Measurements from ENCODE around the gene WDR62. TPM values are rescaled to one million over a fixed set of nuclear protein-coding genes. Genes with fewer than 3 reads are reported as not detected.

WDR62 gene
- 14.1 and 17.5 TPM in 2 replicates for total RNA-seq

GRCh38 chr19:36054733-36055686 is at the start of gene WDR62:
TSS of gene WDR62 (plus strand) at chr19:36054897. CDS start at chr19:36054972, 75 bp downstream.

GRCh38 chr19:36008336-36008978 is 46.2 kb upstream of the WDR62 start, which contains the start of gene SYNE4:
TSS of gene SYNE4 (minus strand) at chr19:36008813. CDS start at chr19:36008681, 132 bp downstream.

GRCh38 chr19:36014012-36014924 is 40.4 kb upstream of the WDR62 start, which contains the start of gene ALKBH6:
TSS of gene ALKBH6 (minus strand) at chr19:36014213. CDS start at chr19:36013397, 816 bp downstream.

GRCh38 chr19:36032251-36033104 is 22.2 kb upstream of the WDR62 start, which contains the start of gene CLIP3:
TSS of gene CLIP3 (minus strand) at chr19:36032873. CDS start at chr19:36032357, 516 bp downstream.

GRCh38 chr19:36054119-36054732 is 471 bp upstream of the WDR62 start, which contains the start of gene THAP8:
TSS of gene THAP8 (minus strand) at chr19:36054285. CDS start at chr19:36054217, 68 bp downstream.

GRCh38 chr19:36110487-36111199 is 55.9 kb downstream of the WDR62 start, which contains the start of gene OVOL3:
TSS of gene OVOL3 (plus strand) at chr19:36111143. CDS start at chr19:36111203, 60 bp downstream.

GRCh38 chr19:36114721-36115452 is 60.2 kb downstream of the WDR62 start, which contains the start of gene POLR2I:
TSS of gene POLR2I (minus strand) at chr19:36114875. CDS start at chr19:36114856, 19 bp downstream.

GRCh38 chr19:36115453-36116343 is 61.0 kb downstream of the WDR62 start, which contains the start of gene TBCB:
TSS of gene TBCB (plus strand) at chr19:36115468. CDS start at chr19:36115561, 93 bp downstream.

GRCh38 chr19:36139473-36140303 is 85.0 kb downstream of the WDR62 start, which contains the start of gene CAPNS1:
TSS of gene CAPNS1 (plus strand) at chr19:36140066. CDS start at chr19:36141012, 946 bp downstream.

GRCh38 chr19:36152352-36153091 is 97.8 kb downstream of the WDR62 start, which contains the start of gene COX7A1:
TSS of gene COX7A1 (minus strand) at chr19:36152447. CDS start at chr19:36152407, 40 bp downstream.

Other genes with a start within 250 kb of the WDR62 start
- not detected in 2 replicates for gene PRODH2, start 242.1 kb upstream of the WDR62 start, total RNA-seq
- gene NPHS1, start 202.4 kb upstream of the WDR62 start, total RNA-seq: not detected in 2 replicates
- 0.39 TPM in 1 of 2 replicates, not detected in the other for gene KIRREL2, start 198.0 kb upstream of the WDR62 start, total RNA-seq
- 5.5 and 9.1 TPM in 2 replicates for gene APLP1, start 186.3 kb upstream of the WDR62 start, total RNA-seq
- gene NFKBID, start 154.4 kb upstream of the WDR62 start, total RNA-seq: 5.6 and 16.5 TPM in 2 replicates
- gene HCST, start 152.4 kb upstream of the WDR62 start, total RNA-seq: 3.1 and 3.5 TPM in 2 replicates
- gene TYROBP, start 146.6 kb upstream of the WDR62 start, total RNA-seq: not detected in 2 replicates
- 8.6 and 11.6 TPM in 2 replicates for gene LRFN3, start 118.5 kb upstream of the WDR62 start, total RNA-seq
- 17.4 and 22.4 TPM in 2 replicates for gene SDHAF1, start 59.7 kb upstream of the WDR62 start, total RNA-seq
- 8.5 and 10.2 TPM in 2 replicates for gene SYNE4, start 46.1 kb upstream of the WDR62 start, total RNA-seq
- 11.0 and 18.3 TPM in 2 replicates for gene ALKBH6, start 40.7 kb upstream of the WDR62 start, total RNA-seq
- 6.3 and 13.0 TPM in 2 replicates for gene CLIP3, start 22.0 kb upstream of the WDR62 start, total RNA-seq
- gene THAP8, start 612 bp upstream of the WDR62 start, total RNA-seq: 5.5 and 8.1 TPM in 2 replicates
- not detected in 2 replicates for gene OVOL3, start 56.2 kb downstream of the WDR62 start, total RNA-seq
- gene POLR2I, start 60.0 kb downstream of the WDR62 start, total RNA-seq: 55.5 and 82.8 TPM in 2 replicates
- 173 and 337 TPM in 2 replicates for gene TBCB, start 60.6 kb downstream of the WDR62 start, total RNA-seq
- gene CAPNS1, start 85.2 kb downstream of the WDR62 start, total RNA-seq: 413 and 636 TPM in 2 replicates
- 4.9 and 53.8 TPM in 2 replicates for gene COX7A1, start 97.5 kb downstream of the WDR62 start, total RNA-seq
- gene ZNF565, start 159.8 kb downstream of the WDR62 start, total RNA-seq: 4.6 and 6.3 TPM in 2 replicates
- gene ZNF146, start 160.2 kb downstream of the WDR62 start, total RNA-seq: 77.3 and 79.3 TPM in 2 replicates

Data from placental epithelial cell (primary cell).